ENCODE results near the gene OXT.

Gene OXT

DNA sequence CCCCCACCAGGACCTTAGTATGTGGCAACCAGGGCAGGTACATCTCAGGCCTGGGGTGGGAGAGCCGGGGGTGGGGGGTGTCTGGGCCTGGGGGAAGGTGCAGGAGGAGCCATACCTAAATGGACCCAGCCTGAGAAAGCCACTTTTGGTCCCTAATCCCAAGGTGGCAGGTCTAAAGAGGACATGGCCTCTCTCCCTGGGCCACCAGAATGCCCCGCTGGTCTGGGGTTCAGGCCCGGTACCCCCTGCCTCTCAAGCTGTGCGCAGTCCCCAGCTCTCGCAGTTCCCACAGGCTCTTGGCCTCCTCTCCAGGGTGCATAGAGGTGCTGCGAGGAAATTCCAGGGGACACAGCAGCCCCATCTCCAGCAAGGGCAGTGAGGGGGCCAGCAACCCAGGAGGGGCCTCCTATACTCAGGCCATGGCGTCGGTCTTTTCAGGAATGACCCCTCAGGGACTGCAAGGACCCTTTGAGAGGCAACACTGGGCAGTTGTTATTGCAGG lies 14.2 kb downstream of the OXT start:
- no peak for DNase-seq (ENCODE audit: low read depth)

DNA sequence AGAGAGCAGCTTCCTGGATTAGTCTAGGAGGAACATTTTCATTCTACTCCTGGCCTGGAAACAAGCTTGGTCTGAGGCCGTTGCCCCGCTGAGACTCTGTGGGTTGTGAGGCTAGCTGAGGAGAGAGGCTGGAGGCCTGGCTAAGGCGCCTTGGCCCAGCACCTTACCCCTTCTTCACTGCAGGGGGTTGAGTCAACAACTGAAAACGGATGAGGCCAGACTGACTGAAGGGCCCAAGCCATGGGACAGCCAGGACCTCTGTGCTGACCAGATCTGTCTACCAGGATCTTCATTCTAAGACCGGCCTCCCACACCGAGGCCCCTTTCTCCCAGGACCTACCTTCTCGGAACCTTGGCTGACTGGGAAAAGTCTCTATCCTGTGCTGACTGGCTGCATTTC lies 16.6 kb downstream of the OXT start:
- no peak for DNase-seq (ENCODE audit: low read depth)

GRCh38 chr20:3090565-3090964 lies 19.1 kb downstream of the OXT start:
- DNase-seq (ENCODE audit: low read depth) = no peak

DNA sequence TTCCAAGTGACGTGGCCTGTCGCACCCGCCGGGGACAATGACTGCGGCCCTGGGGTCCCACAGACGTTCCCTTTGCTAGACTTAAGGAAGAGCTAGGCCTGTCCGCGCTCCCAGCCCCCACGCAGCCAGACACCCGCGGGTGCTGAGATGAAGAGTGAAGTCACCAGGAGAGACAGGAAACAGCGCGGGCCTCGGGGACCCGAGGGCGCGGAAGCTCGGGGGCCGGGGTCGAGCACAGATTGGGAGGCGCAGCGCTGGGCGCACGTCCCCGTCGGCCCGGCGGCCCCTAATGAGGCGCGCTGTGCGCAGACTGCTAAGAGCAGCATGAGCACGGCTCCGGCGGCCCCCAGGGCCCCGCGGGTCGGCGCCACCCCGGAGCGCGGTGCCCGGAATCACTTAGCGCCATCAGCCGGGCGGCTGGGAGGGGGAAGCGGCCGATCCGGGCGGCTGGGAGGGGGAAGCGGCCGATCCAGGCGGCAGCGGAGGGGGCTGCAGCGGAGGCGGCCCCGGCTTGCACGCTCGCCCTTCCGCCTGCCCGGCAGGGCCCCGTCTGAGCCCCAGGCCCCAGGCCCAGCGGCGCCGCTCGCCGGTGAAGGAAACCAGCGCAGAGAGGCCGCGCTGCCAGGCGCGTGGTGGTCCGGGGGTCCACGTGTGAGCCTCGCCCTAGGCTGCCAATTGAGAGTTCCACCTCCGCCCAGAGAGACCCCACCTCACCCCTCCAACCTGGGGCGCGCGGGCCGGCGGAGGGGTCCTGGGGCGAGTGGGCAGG lies 21.4 kb downstream of the OXT start:
- peak; percentile 20 for DNase-seq (ENCODE audit: low read depth)

DNA sequence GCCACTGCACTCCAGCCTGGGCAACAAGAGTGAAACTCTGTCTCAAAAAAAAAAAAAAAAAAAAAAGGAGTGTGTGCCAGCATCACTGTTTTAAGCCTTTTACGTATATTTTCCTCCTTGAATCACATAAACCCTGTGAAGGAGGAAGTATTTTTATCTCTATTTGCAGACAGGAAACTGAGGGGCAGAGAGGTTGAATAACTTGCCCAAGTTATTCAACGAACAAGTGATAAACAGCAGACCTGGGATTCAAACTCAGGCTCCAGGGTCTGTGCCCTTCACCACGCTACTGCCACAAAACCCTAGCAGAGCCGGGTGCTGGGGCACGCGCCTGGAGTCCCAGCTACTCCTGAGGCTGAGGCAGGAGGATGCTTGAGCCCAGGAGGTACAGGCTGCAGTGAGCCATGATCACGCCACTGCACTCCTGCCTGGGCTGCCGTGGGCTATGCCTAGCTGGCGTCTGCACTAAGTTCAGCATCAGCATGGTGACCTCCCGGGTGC lies 22.5 kb downstream of the OXT start:
- DNase-seq (ENCODE audit: low read depth) = no peak

- no peak for DNase-seq (ENCODE audit: low read depth)
These were observed 23.6 kb downstream of the OXT start for GRCh38 chr20:3094848-3095629.

- DNase-seq (ENCODE audit: low read depth) = no peak
These were observed 29.1 kb downstream of the OXT start for GRCh38 chr20:3100480-3100879.

DNA sequence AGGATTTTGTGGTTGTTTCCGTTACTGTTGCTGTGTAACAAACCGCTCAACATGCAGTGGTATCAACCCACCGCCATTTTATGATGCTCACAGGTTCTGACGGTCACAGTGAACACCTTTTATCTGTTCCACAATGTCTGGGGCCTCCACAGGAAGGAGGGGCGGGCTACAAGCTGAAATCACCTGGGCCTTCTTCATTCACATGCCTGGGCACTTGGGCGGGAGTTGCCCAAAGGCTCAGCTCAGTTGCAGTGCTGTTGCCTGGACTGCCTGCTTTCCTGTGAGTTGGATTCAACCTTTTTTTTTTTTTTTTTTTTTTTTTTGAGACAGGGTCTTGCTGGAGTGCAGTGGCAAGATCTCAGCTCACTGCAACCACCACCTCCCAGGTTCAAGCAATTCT lies 29.8 kb downstream of the OXT start:
- no peak for DNase-seq (ENCODE audit: low read depth)

GRCh38 chr20:3101737-3102574 lies 30.5 kb downstream of the OXT start:
- peak; percentile 47 for DNase-seq (ENCODE audit: low read depth)

GRCh38 chr20:3102575-3103368 lies 31.4 kb downstream of the OXT start:
- DNase-seq (ENCODE audit: low read depth) = no peak

DNA sequence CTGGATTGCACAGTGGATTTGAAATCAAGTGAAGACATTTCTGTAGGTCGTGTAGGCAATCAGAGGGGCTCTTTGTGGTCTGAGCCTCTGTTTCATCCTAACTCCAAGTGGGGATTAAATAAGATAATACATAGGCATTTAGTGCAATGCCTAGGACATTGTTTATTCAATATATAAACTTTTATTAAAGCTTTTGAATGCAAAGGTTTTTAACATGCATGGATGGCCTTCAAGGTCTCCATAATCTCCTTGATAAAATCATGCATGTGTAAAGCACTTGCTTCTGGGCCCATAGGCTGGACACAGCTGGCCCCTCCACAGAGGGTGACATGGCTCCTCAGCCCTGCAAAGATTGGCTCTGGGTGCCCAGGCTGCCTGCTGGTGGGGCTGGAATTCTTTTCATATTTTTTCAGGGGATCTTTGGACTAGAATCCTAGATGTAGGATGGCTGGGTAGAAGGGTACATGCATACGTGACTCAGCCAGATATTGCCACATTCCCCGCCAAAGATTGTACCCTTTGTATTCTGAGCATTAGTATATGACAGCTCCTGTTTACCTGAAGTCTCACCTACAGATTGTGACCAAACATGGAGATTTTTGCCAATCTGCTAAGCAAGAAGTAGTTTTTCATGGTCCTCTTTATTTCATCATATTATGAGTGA lies 32.1 kb downstream of the OXT start:
- DNase-seq (ENCODE audit: low read depth) = no peak

DNA sequence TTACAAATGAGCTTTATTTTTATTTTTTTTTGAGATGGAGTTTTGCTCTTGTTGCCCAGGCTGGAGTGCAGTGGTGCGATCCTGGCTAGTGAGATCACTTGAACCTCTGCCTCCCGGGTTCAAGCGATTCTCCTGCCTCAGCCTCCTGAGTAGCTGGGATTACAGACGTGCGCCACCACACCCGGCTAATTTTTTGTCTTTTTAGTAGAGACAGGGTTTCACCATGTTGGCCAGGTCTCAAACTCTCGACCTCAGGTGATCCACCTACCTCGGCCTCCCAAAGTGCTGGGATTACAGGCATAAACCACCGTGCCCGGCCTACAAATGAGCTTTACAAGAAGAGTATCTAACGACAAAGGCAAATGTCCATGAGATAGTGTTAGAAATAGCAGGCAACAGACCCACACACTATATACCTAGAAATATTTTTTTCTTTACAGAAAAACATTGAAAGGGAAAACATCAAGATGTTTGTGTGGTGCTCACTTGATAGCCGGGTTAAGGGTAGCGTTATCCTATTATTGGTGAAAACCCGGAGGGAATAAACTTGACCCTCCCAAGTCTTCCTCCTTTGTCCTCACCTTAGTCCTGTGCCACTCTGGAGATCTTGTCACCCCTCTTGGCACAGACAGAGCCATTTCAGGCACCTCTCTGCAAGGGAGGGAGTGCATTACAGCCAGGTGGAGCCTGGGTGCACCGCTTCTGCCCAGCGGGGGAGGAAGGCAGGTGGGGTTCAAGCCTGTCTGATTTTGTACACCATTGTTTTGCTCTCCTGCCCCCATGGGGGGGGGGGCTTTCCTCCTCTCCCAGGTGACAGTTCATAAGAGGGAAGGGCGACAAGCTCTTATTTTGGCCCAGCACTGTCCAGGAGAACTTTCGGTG lies 34.1 kb downstream of the OXT start:
- DNase-seq (ENCODE audit: low read depth) = no peak

DNA sequence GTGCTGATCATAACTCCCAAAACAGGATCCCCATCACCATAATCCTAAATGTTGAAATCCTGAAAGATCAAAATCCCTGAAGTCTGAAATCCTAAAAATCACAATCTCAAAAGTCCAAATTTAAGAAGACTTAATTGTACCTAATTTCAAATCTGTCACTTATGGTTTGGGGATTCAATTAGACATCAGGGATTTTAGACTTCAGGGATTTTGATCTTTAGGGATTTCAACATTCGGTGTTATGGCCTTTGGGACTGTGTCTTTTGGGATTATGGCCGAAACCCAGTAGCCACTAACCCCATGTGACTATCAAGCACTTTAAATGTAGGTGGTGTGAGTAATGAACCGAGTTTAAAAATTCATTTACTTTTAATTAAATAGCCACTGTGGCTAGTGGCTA lies 34.8 kb downstream of the OXT start:
- no peak for DNase-seq (ENCODE audit: low read depth)

DNA sequence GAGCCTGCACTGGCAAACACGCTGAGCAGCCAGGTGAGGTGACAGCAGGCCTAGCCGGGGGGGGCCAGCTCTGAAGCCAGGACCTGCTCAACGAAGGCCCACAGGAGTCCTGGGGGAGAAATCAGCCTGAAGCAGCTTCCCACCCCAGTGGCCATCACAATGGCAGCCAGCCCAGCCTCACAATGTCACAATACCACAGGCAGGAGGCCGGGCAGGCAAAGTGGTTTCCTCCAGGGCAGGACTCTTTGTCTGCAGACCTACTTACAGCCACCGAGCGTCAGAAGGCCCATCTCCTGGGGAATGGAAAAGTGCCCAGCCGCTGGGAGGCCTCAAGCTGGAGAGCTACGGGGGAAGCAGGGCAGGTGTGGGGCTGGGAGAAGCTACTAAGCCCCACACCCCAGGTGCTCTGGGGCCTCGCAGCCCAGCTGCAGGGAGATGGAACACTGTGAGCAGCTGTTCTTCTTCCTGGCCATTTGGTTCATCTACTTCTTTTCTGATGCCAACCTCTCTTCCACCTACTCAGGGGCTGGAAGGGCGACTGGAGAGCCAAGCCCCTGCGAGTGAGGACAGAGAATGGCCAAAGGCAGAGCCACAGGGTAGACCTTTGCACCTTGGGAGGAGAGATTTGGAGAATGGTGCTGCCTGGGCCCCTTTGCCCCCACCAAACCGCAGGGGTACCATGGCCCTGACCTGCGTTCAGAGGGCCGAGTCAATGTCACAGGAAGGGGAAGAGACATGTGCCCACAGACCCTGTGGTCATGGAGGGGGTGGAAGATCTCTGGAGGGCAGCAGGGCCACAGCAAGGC lies 35.4 kb downstream of the OXT start:
- no peak for DNase-seq (ENCODE audit: low read depth)

DNA sequence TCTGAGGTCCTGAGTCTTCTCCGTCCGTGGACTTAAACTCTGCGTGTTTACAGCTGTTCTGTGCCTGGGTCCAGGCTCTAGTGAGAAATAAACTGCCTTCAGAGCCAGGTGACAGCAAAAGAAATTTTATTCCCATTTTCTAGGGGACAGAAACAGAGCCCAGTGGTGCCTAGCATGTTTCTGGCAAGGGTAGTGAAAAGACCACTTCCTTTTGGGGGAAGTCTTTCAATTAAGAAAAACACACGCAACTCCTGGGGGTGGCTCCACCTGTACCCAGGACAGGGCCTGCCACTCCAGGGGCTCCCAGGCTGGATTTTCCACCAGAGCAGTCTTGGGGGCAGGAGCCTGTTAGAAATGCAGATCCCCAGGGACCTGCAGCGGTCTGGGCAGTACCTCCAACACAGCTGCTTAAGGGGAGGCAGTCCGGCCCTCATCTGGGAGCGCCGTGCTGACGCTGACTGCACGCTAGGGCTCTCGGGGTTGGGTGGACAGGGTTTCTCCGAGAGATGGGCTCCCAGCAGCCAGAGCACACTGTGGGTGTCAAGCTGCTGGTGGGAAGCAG lies 36.1 kb downstream of the OXT start:
- DNase-seq (ENCODE audit: low read depth) = no peak

- DNase-seq (ENCODE audit: low read depth) = no peak
These were observed 38.2 kb downstream of the OXT start for GRCh38 chr20:3109350-3110302.

DNA sequence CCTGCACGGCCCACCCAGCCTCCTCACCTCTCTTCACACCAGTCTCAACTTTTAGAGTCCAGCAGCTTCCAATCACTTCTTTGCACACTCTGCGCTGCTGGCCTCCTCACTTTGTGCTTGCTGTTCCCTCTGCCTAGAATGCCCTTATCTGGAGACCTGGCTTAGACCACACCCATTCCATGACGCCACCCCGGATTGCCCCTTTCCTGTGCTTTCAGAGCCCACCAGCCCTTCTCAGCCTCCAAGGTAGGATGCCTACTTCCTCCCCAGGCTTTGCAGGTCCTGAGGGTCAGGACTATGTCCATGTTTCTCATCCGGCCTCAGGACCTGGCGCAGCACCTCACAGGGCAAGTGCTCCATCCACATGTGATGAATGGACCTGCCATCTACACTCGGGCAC lies 40.1 kb downstream of the OXT start:
- no peak for DNase-seq (ENCODE audit: low read depth)

DNA sequence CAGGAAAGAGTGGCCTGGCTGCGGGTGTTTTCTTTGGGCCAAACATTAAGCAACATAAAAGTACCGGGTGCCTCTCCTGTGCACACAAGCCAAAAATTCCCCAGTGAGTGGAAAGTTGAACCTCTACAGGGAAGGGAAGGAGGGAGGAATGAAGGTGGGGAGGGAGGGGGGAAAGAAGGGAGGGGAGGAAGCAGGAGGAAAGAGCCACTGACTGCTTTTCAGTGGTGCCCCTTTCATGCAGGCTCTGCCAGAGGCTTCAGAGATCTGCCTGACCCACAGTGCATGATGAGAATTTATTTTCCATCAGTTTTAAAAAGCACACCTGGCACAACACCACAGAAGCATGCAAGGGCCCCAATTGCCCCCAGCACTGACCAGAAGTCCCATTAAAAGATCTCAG lies 40.6 kb downstream of the OXT start:
- no peak for DNase-seq (ENCODE audit: low read depth)

All from stimulated activated CD8-positive, alpha-beta memory T cell treated with anti-CD3 and anti-CD28 coated beads, Interleukin-4, amount 100 ng/mL, for 24 hours (primary cell).